CD4-positive, alpha-beta T cell treated with Interleukin-17A for 1 hour (primary cell): ENCODE results near the gene RNF14.

Experiments used
- DNase-seq: peaks from one replicate; pipeline ENCODE4 v3.0.0-alpha.2; 2020

The RNF14 gene

DNA sequence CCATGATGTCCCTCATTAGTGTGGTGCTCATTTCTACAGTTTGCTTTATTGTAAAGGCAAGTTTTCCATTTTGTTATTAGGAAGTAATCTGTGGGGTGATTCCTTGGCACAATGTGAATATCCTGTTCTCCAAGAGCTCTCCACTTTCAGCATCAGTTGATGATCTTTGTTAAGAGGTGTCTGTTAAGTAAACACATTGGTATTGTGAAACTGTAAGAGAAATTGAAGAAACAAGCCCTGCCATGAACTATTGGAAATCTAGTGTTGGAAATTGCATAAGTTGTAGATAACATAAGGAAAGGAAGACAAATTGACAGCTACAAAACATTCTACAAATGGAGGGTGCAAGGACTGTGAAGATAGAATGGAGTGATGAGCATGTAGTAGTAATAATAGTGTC is 17.2 kb downstream of the RNF14 start:
- no peak for DNase-seq

DNA sequence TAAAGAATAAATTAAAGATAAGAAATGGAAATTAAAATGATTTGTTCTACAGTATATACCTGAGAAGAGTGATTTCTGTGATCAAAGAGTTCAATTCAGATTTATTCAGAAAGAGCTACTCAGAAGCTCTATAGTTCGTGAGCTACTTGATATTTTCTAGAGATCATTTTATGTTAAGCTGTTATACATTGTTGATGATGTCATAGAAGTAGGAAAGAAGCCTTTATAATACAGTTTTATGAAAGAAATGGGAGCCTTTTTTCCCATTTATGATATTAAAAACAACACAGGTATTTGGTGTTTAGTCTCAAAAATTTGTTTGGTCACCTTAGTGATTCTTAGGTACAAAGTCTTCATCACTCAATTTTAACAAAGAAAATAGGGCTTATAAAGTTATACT is 20.8 kb downstream of the RNF14 start:
- DNase-seq, result no peak

DNA sequence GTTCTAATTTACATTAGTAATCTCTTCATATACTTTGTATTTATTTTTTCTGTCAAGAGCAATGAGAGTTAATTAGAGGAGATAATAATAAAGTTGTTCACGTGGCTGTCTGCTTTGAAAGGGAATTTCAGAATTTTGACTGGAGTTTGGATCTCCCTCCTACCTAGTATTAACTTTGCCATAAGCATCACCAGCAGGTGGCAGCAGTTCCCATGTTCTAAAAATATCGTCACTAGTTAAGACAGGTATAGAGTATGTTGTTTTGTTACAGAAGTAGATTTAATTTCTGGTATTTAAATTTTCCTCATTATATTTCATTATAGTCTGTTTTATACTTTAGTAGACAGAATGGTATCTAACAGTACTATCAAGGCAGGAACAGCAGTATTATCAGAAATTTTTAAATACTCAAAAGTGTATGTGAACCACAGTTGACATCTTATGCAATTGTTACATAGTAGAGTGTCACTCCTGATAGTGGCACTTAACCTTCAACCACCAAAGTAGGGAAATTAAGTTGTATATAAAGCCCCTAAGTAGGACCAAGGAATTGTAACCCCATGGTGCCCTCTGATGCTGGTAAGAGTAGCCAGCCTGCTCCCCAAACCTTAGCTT is 23.6 kb downstream of the RNF14 start:
- peak; percentile 82 for DNase-seq

DNA sequence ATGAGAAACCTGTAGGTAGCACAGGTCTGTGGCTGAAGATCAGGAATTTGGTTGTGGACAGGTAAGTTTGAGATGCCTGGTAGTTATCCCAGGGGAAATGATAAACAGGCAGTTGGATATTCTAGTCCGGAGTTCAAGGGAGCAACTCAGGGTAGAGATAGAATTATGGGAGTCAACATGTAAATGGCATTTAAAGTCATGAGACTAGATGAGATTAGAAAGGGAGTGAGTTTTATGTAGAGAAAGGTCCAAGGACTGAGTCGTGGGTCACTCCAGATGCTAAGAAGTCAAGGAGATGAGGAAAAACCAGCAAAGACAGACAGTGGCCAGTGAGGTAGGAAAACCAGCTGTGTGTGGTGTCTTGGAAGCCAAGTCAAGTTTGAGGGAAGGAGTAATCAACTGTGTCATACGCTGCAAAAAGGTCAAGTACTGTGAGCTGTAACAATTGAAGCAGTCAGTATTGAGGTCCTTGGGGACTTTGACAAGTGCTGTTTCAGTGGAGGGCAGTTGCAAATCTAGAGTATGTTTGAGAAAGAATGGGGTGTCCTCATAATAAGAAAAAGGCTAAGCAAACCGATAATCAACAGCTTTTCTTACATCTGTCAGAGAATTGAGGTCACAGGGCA is 25.7 kb downstream of the RNF14 start:
- DNase-seq, result no peak

DNA sequence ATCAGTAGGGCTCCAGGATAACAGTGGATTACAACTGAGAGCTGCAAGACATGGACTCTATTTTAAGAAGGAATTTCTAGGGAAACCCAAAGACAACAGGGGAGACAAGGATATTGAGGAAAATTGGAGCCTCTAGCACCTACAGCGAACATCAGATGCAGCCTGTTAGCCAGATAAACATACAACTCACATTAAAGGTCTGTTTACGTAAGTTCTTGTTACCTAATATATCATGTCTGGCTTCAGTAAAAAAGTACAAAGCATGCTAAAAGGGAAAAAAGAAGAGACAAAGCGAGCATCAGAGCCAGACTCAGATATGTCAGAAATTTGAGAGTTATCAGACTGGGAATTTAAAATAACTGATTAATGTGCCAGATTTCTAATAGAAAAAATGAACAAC is 26.8 kb downstream of the RNF14 start:
- DNase-seq, result no peak

DNA sequence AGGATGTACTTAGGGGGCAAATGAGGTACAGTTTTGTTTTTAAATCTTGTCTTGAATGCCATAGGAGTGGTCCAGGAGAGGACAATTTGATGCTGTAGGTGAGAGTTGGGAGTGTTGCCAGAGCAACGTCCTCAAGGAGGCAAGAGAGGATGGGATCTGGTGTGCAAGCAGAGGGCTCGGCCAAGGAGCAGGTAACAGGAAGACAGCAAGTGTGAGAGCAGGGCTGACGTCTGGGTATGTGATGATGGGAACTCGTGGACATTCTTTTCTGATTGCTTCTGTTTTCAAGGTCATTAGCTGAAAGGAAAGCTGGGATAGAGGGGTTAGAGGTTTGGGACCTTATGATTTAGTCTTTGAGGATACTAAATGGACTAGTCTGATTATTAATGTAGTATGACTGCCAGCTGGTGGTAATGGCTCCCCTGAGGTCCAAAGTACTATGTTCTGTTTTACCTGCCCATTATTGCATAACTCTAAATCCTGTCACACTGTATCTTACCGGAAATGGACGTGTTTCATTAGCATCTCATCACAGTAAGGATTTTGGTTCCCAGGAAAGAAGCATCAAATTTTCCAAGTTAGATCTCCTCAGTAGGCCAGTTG is 28.6 kb downstream of the RNF14 start:
- no peak for DNase-seq

DNA sequence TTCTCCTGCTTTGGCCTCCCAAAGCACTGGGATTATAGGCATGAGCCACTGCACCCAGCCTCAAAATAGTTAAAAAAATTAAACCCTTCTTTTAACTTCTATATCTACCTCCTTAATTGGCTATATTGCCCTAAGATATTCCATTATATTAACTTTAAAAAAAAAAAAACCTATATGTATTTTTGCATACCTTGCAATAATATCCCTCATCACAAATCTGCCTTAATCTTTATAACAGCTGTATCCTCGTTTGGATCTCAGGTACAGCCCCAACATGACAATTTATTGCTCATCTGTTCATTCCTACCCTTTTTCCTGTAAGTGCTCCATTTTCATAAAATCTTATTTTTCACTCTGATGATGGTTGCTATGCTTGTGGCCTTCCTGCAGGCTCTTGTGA is 31.3 kb downstream of the RNF14 start:
- no peak for DNase-seq

DNA sequence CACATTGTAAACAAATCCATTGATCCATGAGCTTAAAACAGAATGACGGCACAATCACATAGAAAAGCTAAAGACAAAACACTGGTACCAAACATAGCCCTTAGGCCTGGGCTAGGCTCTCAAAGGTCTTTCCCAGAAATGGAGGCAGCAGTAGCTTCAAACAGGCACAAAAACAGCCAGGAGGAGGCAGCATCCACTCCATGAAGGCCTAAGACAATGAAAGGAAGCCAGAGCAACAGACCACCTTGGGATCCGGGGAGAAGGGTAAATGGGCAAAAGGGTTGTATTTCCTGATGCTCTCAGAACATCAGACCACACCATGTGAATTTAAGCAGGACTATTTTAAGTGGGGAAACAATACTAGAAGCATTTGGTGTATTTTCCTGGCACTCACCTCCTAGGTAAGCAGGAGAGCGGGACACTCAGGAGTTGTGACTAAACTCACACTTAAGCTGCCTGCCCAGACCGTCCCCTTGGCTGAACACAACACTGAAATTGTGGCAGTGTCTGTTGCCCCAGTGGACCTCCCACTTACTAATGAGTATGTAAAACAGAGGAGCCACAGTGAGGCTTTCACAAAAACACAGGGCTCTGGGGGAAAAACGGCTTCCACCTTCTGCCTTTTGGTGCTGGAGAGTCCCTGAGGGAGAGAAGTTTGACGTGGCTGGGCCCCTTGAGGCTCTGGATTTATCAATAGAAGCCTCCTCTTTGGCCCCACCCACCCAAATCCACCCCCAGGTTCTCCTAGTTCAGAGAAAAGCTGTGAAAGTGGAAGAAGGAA is 32.0 kb downstream of the RNF14 start:
- DNase-seq, result peak; percentile 13

DNA sequence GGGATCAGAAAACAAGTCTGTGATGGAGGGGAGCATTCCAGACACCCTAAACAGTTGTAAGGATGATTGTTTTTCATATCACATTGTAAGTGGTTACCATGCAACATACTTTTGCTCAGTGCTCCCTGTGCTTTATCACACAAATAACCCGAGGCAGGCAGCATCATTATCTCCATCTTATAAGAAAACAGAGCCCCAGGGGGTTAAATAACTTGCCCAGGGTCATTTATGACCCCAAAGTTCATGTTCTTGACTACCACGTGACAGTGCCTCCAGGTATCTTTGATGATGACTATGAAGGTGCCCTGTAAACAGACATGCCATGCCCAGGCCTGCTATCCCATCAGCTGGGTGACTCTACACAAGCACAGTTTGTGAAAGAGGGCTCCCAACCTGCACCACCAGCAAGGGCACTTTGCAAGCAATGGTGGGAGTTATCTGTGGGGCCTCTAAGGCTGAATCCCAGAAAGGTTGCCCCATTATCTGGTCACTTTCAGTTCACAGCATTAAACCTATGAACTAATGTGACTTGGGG is 34.4 kb downstream of the RNF14 start:
- no peak for DNase-seq

DNA sequence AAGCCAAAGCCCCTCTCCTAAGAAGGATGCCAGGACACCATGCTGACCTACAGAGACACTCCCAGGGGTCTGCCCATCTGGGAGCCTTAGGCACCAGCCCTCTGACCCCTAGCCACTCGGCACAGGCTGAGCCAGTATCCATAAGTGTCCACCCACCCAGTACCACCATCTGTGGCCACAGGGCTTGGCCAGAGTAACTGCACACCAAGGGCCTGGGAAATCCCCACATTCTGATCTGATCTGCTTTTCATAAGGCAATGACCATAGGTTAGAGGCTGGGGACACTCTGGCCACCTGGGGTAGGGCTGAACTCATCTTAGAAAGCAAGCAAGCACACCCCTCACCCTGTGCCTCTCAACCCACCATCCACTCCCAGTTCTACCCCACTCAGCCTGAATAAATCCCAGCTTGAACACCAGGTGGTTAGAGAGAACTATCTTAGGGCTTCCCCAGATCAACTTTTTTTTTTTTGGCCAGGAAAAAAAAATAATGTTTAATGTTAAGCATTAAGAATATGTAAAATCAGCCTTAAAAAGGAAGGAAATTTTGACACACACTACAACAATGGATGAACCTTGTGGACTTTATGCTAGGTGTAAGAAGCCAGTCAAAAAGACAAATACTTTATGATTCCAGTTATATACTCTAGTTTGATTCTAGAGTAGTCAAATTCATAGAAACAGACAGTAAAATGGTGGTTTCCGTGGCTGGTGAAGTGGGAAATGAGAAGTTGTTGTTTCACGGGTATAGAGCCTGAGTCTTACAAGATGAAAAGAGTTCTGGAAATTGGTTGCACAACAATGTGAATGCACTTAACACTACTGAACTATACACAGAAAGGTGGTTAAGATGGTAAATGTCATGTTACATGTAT is 37.7 kb downstream of the RNF14 start:
- DNase-seq, result peak; percentile 31

DNA sequence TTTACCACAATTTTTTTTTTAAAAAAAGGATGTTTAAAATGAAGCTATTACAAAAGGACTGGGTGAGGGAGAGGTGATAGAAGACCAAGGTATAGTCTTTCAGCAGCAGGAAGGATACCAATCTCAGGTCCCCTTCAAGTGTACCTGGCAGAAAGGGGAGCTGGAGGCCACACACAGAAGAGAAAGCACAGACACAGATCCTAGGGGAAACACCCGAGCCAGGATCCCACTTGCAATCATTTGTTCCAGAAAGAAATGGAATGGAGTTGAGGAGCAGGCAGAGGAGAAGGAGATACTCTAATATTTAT is 38.3 kb downstream of the RNF14 start:
- DNase-seq, result no peak

DNA sequence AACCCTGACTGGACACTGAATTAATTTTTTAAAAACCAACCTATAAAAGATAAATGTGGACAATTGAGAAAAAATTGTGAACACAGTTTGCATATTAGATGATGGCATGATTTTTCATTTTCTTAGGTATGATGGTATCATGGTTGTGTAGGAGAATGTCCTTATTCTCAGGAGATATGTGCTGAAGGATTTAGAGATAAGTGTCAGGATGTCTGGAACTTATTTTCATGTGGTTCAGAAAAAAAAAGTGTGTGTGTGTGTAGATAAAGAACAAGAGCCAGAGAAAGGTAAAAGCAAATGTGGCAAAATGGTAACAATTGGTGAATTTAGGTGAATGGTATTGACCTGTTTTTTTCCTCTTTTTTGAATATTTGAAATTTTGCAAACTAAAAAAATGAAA is 39.9 kb downstream of the RNF14 start:
- no peak for DNase-seq

DNA sequence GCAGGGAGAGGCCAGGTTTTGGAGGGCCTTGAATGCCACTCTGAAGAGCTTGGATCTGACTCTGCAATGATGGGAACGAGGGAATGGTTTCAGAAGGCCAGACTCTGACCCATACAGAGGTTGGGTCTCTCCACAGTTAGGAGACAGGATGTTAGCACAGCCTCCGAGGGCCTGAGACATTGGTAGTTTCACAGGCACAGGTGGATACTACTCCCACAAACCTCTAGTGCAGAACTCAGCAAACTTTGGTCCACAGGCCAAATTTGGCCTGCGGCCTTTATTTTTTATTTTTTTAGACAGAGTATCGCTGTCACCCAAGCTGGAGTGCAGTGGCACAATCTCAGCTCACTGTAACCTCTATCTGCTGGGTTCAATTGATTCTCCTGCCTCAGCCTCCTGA is 41.0 kb downstream of the RNF14 start:
- DNase-seq, result no peak

DNA sequence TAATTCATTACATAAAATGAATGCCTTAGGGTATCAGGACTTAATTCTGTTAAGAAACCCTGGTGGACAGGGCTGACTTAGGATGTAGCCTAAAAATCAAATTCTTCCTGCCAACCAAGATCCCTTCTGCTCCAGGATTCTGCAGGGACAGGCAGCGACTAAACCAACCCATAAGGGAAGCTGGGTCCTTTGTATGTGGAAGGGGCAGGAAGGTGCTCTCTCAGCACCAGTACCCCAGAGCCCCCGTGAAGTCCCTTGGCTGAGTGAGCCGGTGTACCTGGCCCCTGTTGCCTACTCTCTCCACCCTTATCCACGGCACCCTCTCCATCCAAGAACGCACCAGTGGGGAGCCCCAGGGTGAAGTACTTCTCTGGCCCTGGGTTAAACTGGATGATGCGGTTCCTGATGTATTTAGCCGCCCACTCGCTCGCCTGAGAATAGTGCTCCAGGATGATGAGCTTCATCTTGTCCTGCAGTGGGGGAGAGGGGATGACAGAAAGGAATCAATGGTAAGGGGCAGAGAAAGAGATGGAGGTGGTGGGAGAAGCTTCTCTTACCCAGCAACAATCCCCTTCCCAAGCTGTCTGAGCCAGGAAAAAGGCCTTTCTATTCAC is 42.8 kb downstream of the RNF14 start:
- DNase-seq, result no peak

DNA sequence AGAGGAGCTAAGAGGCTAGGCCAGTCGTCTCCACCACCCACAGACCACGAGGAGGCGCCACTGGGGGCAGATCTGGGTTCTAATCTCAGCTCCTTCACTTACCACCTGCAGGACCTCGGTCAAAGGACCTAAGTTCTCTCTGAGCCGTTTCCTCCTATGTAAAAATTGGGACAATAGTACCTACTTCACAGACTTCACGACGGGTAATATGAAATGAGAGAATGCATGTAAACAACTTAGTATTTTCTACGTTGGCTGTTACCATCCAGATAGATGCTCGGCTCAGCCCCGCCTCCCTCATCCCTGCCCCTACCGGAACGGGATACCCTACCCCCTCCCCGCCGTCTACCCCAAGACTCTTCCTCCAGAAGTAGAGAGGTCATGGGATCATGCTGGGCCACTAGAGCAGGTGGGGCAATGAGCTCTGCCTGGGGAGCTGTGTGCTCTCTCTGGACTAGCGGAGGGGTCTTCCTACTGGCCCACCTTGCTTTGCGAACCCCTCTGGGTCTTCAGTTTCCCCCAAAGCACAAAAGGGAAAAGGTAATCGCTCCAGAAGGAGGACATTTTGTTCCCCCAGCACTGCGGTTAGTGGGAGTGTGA is 43.4 kb downstream of the RNF14 start:
- peak; percentile 52 for DNase-seq

DNA sequence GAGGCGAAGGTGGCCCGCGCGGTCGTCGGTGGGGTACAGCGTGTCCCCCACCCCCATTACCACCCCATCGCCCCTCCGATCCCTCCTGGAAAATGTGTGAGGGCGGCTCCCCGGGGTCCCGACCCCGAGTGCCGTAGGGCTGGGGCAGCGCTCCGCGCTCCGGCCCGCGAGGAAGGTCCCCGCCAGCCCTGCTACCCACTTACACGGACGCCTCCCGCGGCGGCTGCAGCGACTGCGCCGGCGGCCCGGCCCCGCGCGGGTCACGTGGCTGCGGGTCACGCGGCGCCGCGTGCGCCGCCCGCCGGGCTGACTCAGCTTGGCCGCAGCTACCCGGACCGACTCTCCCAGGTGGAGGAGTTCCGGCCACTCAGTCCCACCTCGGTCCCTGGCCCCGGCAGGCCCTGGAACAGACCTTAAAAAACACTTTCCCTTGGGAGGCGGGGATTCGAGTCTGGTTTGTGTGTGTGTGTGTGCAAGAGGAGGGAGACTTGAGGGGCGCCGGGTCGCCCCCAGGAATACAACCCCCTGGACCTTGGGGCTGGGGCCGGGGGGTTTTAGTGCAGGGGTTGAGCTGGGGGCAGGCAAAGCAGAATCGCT is 44.0 kb downstream of the RNF14 start, which contains the start of gene GNPDA1:
GNPDA1 (minus strand) TSS at position 236 of the 597 bp plus-strand sequence. CDS start 992 bp downstream, outside the sequence.
- peak; percentile 62 for DNase-seq

DNA sequence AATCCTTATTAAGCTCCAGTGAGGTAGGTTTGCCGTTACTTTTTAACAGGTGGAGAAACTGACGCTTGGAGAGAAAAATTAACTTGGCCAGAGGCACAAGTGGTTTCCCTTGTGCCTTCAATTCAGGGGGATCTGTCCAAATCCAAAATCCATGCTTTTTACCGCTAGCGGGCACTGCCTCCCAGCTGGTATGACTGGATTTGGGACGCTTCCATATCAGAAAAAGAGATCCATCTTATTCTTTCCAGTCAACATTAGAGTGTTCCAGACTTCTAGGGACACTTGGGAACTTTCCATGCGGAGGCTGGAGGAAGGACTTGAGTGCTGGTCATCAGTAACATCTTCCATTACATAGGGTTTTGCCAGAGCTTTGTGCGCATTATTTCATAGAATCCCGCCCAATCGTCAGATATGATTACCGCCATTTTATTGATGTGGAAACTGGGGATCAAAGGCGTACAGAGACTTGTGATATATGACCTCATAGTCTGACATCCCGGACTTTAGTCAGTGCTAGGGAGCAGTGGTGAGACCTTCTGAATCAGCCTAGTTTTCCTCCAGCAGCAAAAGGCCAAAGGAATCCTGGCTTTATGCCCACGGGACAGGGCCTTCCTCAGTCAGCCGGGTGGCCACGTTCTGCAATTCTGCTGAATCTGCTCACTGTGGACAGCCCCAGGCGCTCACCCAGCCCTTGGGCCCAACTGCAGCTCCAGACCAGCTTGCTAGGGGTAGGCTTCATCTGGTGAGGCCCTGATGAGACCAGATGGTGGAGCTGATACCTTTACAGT is 45.0 kb downstream of the RNF14 start:
- no peak for DNase-seq

DNA sequence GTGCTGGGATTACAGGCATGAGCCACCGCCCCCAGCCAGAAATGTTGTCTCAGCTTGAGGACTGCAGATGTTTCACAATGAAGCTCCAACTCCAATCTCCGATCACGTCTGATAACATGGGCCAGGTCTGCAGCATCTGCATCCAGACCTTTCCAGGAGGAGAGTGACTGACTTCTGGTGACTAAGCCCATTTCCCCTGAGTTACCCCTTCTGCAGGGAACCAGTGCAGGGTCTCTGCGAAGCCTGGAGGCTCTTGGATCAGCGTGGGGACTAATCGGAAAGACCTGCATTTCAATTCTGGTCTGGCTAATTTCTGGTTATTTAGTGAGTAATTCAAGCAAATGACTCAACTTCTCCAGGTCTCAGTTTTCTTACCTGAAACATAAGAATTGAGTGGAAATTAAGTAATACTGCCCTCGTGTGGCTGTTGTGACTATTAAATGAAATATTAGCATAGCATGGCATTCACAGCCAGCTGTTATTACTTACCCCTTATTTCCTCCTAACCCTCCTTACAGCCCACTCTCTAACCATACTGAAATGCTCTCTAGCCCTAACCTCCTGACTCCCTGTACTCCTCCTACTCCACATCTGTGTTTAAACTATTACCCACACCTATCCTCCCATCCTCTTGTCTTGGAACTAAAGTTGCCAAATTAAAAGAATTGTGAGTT is 46.1 kb downstream of the RNF14 start:
- DNase-seq, result peak; percentile 83

DNA sequence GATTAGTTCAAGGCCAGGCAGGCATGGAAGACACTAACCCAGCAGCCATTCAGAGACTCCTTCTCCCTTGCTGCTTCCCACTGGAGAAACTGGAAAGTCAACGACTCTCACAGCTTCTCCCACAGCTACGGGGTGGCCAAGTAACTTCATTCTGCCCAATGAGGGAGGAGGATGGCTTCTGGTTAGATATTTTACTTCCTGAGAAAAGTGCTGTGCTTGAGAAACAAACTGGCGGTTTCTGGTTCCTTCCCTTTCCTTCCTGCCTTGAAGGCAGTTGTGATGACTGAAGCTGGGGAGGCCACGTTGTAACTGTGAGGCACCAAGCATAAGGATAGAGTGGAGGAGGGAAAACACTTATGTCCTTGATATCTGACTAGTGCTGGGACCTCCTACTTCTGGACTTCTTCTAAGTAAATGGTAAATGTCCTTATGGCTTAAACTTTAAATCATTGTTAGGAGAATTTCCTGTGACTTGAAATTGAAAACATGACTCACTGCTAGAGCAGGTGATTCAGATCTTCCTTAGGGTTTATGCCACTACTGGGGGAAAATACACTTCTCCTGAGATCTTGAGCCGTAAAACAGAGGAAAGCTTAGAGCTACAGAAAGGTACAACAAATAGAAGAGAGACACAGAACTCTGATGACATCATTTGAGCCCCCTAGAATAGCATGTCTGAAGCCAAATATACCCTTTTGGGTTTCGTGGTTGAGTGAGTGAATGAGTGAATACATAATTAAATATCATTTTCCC is 47.1 kb downstream of the RNF14 start:
- DNase-seq, result peak; percentile 65
